HG03045 (cell line): ENCODE results near the gene PHC2.

ENCODE experiments used
- ATAC-seq: cut with Tn5 transposase; IDR thresholded peaks from one replicate; pipeline ENCODE4 v1.9.1; 2021; ENCODE audit warnings: mild to moderate bottlenecking, moderate library complexity; ENCODE audit not compliant: unreplicated experiment

PHC2 gene

GRCh38 chr1:33455539-33456501 is 24.9 kb upstream of the PHC2 start:
- ATAC-seq = no peak

GRCh38 chr1:33454646-33455282 is 23.9 kb upstream of the PHC2 start:
- ATAC-seq = no peak

GRCh38 chr1:33446590-33446989 is 15.7 kb upstream of the PHC2 start:
- ATAC-seq = no peak

GRCh38 chr1:33445108-33445507 is 14.2 kb upstream of the PHC2 start:
- ATAC-seq = no peak

GRCh38 chr1:33443705-33444180 is 12.8 kb upstream of the PHC2 start:
- ATAC-seq = no peak

GRCh38 chr1:33443080-33443704 is 12.3 kb upstream of the PHC2 start:
- no peak for ATAC-seq

GRCh38 chr1:33442141-33442540 is 11.2 kb upstream of the PHC2 start:
- no peak for ATAC-seq

GRCh38 chr1:33441088-33441745 is 10.3 kb upstream of the PHC2 start:
- ATAC-seq = no peak

GRCh38 chr1:33439662-33440061 is 8.8 kb upstream of the PHC2 start:
- ATAC-seq = no peak

- ATAC-seq = no peak
Observed at GRCh38 chr1:33438364-33439160, 7.7 kb upstream of the PHC2 start.

GRCh38 chr1:33436557-33437285 is 5.8 kb upstream of the PHC2 start:
- ATAC-seq = no peak

GRCh38 chr1:33435096-33435820 is 4.4 kb upstream of the PHC2 start:
- ATAC-seq = no peak

- no peak for ATAC-seq
Observed at GRCh38 chr1:33434363-33434750, 3.5 kb upstream of the PHC2 start.

GRCh38 chr1:33433509-33434362 is 2.8 kb upstream of the PHC2 start:
- no peak for ATAC-seq

GRCh38 chr1:33429856-33430691 is 821 bp downstream of the PHC2 start:
- no peak for ATAC-seq

- no peak for ATAC-seq
Observed at GRCh38 chr1:33429332-33429731, 1.6 kb downstream of the PHC2 start.

- ATAC-seq = no peak
Observed at GRCh38 chr1:33428661-33429060, 2.2 kb downstream of the PHC2 start.
